Kidney (tissue), 14 donors: ENCODE data around the gene STAG1. TPM values are rescaled to one million over a fixed set of nuclear protein-coding genes. Genes with fewer than 3 reads are reported as not detected.
"Not testable (repeated sequence)": the region's sequence is repeated elsewhere in the genome, so short reads cannot be mapped to it uniquely, and the experiment has no call there.

ENCODE experiments used
- DNase-seq, 5 donors: peaks; one replicate each; pipeline ENCODE4 v3.0.0-alpha.2; 2013 to 2020
- FAIRE-seq: peaks from 2 replicates; lab custom pipeline; 2012; peaks lifted over from hg19 to GRCh38; lab: Jason Lieb, UNC
- H3K27ac ChIP-seq, 2 donors: one replicate each; pipeline ENCODE4 v1.7.0; 2013; ENCODE audit warnings: low read depth in 2 of 2, low read length in 2 of 2, inconsistent platforms in 1 of 2
- H3K27me3 ChIP-seq: one replicate; pipeline ENCODE4 v1.7.1; 2013; ENCODE audit warnings: low read length, inconsistent platforms; ENCODE audit not compliant: control insufficient read depth, insufficient read depth
- H3K36me3 ChIP-seq, 3 donors: one replicate each; pipeline versions ENCODE4 v1.7.0 to v1.7.1; 2013; ENCODE audit warnings: low read length in 3 of 3, control low read depth in 1 of 3, inconsistent platforms in 1 of 3; ENCODE audit not compliant: insufficient read depth in 3 of 3, control insufficient read depth in 2 of 3
- H3K4me1 ChIP-seq, 3 donors: one replicate each; pipeline versions ENCODE4 v1.7.0 to v1.7.1; 2013; ENCODE audit warnings: low read length in 3 of 3, inconsistent platforms in 1 of 3, low read depth in 1 of 3; ENCODE audit not compliant: control insufficient read depth in 2 of 3, insufficient read depth in 2 of 3
- H3K4me3 ChIP-seq, 3 donors: one replicate each; pipeline versions ENCODE4 v1.7.0 to v1.8.1; 2013; ENCODE audit warnings: low read length in 3 of 3, control low read depth in 1 of 3, inconsistent platforms in 1 of 3
- H3K9ac ChIP-seq, 3 donors: one replicate each; pipeline versions ENCODE4 v1.7.0 to v1.7.1; 2013; ENCODE audit warnings: low read length in 3 of 3, control low read depth in 1 of 3, inconsistent platforms in 1 of 3
- H3K9me3 ChIP-seq, 3 donors: one replicate each; pipeline versions ENCODE4 v1.7.0 to v1.7.1; 2013; ENCODE audit warnings: low read length in 3 of 3, control low read depth in 1 of 3, inconsistent platforms in 1 of 3; ENCODE audit not compliant: control insufficient read depth in 2 of 3, insufficient read depth in 1 of 3
- intact Hi-C: fragments of 100-400 bp; cut with DNase I; formaldehyde crosslinking; loops from one replicate; pipeline ENCODE4 v1.11.1; 2022
- polyA plus RNA-seq: library from polyadenylated mRNA; stranded (reverse); fragments of 350-450 nt; fragmentation: Illumina TruSeq; extraction: RNeasy Lipid Tissue Mini Kit (QIAGEN cat#74804); gene quantifications from one replicate; pipeline ENCODE4 v1.2.3, GENCODE V29; 2014; ENCODE audit warnings: low read depth, low replicate concordance; ENCODE audit not compliant: insufficient read depth
- total RNA-seq: library from RNA; stranded (reverse); fragmentation: NEBNext Ultra II Directional; extraction: Animal tissue kit (Norgen Biotek cat#: 25700); gene quantifications from one replicate; pipeline ENCODE4 v1.2.1, GENCODE V29; 2021
- TF ChIP-seq, protein P1 (sequence below): IDR thresholded peaks from 3 replicates; pipeline ENCODE4 v1.5.1; 2012; ENCODE audit warnings: mild to moderate bottlenecking, moderate library complexity, borderline replicate concordance; ENCODE audit not compliant: insufficient read depth; ENCODE audit errors: extremely low read depth
- donor health status: control.
- donor health status: control.
- donor health status: control.
- donor health status: control.
- donor health status: control.
- donor health status: DM: yes; HTN: yes; CAD: no.
- donor health status: Normal renal cell carcinoma (clear cell type).

STAG1 gene
- total and polyA plus RNA-seq, 2 donors from 2014 or later = 7.8 to 49.9 TPM

DNA sequence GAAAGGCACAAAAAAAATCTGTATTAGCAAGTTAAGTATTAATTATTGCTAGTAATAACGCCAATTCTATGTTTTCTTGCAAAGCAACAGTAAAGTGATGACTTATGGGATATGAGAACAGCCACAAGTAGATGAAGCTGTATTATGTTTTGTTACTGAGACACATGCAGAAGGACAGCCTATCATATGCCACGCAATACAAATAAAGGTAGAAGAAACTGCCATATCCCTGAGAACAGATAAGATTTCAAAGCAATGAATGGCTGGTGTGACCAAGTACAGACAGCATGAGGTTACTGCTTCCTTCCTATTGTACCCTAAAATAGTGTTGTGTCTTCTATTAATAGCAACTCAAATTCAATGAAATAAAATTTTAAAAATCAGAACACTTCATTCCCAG lies 26.7 kb downstream of the STAG1 start:
- Histone ChIP-seq H3K9ac (no peak overlapping the region), H3K36me3 (no peaks in the 10 kb centered on the region), H3K9me3 (no peaks in the 10 kb centered on the region), H3K4me1 (peaks cover 0 to 18% (median 7%) of the 10 kb centered on the region in 3 donors), H3K27ac (no peak overlapping the region), H3K27me3 (no peaks in the 10 kb centered on the region), H3K4me3 (no peak overlapping the region)
- FAIRE-seq (no peak), DNase-seq (no peak)
- intact Hi-C loops = no loop called here
- TF ChIP-seq, protein P1, sequence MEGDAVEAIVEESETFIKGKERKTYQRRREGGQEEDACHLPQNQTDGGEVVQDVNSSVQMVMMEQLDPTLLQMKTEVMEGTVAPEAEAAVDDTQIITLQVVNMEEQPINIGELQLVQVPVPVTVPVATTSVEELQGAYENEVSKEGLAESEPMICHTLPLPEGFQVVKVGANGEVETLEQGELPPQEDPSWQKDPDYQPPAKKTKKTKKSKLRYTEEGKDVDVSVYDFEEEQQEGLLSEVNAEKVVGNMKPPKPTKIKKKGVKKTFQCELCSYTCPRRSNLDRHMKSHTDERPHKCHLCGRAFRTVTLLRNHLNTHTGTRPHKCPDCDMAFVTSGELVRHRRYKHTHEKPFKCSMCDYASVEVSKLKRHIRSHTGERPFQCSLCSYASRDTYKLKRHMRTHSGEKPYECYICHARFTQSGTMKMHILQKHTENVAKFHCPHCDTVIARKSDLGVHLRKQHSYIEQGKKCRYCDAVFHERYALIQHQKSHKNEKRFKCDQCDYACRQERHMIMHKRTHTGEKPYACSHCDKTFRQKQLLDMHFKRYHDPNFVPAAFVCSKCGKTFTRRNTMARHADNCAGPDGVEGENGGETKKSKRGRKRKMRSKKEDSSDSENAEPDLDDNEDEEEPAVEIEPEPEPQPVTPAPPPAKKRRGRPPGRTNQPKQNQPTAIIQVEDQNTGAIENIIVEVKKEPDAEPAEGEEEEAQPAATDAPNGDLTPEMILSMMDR = no peak

DNA sequence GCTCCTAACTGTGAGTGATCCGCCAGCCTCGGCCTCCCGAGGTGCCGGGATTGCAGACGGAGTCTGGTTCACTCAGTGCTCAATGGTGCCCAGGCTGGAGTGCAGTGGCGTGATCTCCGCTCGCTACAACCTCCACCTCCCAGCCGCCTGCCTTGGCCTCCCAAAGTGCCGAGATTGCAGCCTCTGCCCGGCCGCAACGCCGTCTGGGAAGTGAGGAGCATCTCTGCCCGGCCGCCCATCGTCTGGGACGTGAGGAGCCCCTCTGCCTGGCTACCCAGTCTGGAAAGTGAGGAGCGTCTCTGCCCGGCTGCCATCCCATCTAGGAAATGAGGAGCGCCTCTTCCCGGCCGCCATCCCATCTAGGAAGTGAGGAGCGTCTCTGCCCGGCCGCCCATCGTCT lies 29.3 kb downstream of the STAG1 start:
- H3K9me3 ChIP-seq, intact Hi-C loops, H3K9ac ChIP-seq, DNase-seq, FAIRE-seq, H3K27ac ChIP-seq, H3K36me3 ChIP-seq, H3K27me3 ChIP-seq, H3K4me1 ChIP-seq, H3K4me3 ChIP-seq: not testable (repeated sequence)

DNA sequence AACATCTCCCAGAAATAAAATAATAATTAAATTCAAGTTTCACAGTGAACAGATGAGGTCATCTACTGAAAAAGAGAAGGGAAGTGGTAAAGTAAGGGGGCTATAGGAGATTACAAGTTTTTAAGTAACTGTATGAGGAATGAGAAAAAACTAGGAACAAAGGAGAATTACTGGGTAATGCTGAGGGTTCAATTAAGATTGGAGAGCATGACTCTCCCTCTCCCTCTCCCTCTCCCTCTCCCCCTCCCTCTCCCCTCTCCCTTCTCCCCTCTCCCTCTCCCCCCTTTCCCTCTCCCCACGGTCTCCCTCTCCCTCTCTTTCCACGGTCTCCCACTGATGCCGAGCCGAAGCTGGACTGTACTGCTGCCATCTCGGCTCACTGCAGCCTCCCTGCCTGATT lies 29.8 kb downstream of the STAG1 start:
- H3K27me3 ChIP-seq, FAIRE-seq, H3K4me3 ChIP-seq, H3K27ac ChIP-seq, H3K36me3 ChIP-seq, H3K9ac ChIP-seq, intact Hi-C loops, DNase-seq, H3K4me1 ChIP-seq, H3K9me3 ChIP-seq: not testable (repeated sequence)

DNA sequence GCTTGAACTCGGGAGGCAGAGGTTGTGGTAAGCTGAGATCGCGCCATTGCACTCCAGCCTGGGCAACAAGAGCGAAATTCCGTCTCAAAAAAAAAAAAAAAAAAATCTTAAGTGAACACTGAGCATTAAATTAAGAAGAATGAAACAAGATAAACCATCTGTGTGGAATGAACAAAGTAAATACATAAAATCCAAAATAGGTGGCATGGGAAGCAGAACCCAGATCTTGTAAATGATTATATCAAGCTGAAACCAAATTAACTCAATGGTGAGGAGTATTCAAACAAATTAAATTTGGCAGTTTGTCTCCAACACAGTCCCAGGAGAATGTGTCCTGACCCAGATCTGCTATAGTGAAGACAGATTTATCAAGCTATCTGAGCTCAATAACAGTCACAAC lies 32.1 kb downstream of the STAG1 start:
- intact Hi-C loops = no loop called here
- Histone ChIP-seq H3K9ac (no peak overlapping the region), H3K27ac (no peak overlapping the region), H3K27me3 (no peaks in the 10 kb centered on the region), H3K36me3 (no peaks in the 10 kb centered on the region), H3K4me3 (no peak overlapping the region), H3K9me3 (no peaks in the 10 kb centered on the region), H3K4me1 (peaks cover 0 to 3% (median 0%) of the 10 kb centered on the region in 3 donors)
- FAIRE-seq (no peak), DNase-seq (no peak)
- TF ChIP-seq, protein P1 = no peak

DNA sequence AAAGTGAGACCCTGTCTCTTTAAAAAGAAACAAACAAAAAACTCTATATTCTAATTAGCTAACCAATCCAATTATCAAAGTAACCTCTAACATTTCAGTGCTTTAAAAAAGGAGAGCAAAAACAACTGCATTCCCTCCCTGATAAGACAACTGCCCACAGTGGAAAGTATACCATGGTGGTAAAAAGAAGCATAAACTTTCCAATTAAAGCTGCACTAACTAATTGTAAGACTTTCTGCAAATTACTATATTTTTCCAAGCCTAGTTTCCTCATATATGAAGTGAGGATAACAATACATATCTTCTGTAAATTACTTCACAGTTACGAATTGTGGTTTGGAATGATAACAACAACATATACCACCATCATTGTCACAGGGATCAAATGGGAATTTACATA lies 35.5 kb downstream of the STAG1 start:
- Histone ChIP-seq H3K9me3 (no peaks in the 10 kb centered on the region), H3K4me3 (no peak overlapping the region), H3K4me1 (no peaks in the 10 kb centered on the region), H3K27me3 (no peaks in the 10 kb centered on the region), H3K36me3 (no peaks in the 10 kb centered on the region), H3K27ac (no peak overlapping the region), H3K9ac (no peak overlapping the region)
- FAIRE-seq (no peak), DNase-seq (no peak)
- intact Hi-C loops = no loop called here
- TF ChIP-seq, protein P1 = no peak
